Cardiac muscle cell (in vitro differentiated cells and primary cell): Measurements from ENCODE around the gene MDC1. TPM values are rescaled to one million over a fixed set of nuclear protein-coding genes. Genes with fewer than 3 reads are reported as not detected.

Experiments
- DNase-seq, 2 donors: peaks; one replicate each; pipeline versions ENCODE4 v3.0.0 to v3.0.0-alpha.2; 2010 to 2017; ENCODE audit warnings: low read depth in 1 of 2, low spot score in 1 of 2
- H3K27ac ChIP-seq: fragments of 200-600 bp; sonication (generic); 2 replicates; pipeline ENCODE4 v1.5.1; 2016
- H3K27me3 ChIP-seq: fragments of 200-600 bp; sonication (generic); 2 replicates; pipeline ENCODE4 v1.6.0; 2016; ENCODE audit warnings: control low read depth
- H3K36me3 ChIP-seq: fragments of 200-600 bp; sonication (generic); 2 replicates; pipeline ENCODE4 v1.5.1; 2016; ENCODE audit warnings: control low read depth
- H3K4me1 ChIP-seq: fragments of 200-600 bp; sonication (generic); 2 replicates; pipeline ENCODE4 v1.8.1; 2017; ENCODE audit warnings: low read depth, mild to moderate bottlenecking, mixed run types
- H3K4me3 ChIP-seq: fragments of 200-600 bp; sonication (generic); 2 replicates; pipeline ENCODE4 v1.5.1; 2016; ENCODE audit warnings: mild to moderate bottlenecking
- H3K9me3 ChIP-seq: fragments of 200-600 bp; sonication (generic); 2 replicates; pipeline ENCODE4 v1.5.1; 2017; ENCODE audit warnings: low read depth, mild to moderate bottlenecking, control low read depth
- polyA plus RNA-seq: library from polyadenylated mRNA; unstranded; fragments of >200 nt; fragmentation: Nextera tagmentation; extraction: Ambion mirVana; gene quantifications from 2 replicates; pipeline ENCODE4 v1.2.1, GENCODE V29; 2016
- total RNA-seq: library from RNA; depleted of rRNA; stranded (reverse); fragments of >200 nt; gene quantifications from 2 replicates; pipeline ENCODE4 v1.2.3, GENCODE V29; 2016
- TF ChIP-seq, protein P1 (sequence below): IDR thresholded peaks from 2 replicates; pipeline ENCODE4 v1.5.1; 2012; ENCODE audit warnings: low read depth, mild to moderate bottlenecking, low read length

Gene MDC1
- total and polyA plus RNA-seq, 2 experiments from 2014 or later: 21.9 to 30.0 TPM

DNA sequence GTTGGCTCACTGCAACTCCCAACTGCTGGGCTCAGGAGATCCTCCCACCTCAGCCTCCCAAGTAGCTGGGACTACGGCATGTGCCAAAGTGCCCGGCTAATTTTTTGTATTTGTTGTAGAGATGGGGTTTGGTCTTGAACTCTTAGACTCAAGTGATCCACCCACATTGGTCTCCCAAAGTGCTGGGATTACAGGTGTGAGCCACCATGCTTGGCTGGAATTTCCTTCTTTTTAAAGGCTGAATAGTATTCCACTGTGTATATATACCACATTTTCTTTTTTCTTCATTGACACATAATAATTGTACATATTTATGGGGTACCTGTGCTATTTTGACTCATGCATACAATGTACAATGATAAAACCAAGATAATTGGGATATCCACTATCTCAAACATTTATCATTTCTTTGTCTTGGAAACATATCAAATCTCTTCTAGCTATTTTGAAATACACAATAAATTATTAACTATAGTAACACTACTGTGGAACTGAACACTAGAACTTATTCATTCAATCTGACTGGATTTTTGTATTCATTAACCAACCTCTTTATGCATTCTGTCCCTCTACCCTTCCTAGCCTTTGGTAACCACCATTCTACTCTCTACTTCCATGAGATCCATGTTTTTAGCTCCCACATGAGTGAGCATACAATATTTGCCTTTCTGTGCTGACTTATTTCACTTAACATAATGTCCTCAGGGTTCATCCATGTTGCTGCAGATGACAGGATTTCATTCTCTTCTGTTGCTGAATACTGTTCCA, 7.8 kb downstream of the MDC1 start:
- Histone ChIP-seq H3K4me1 (no peaks in the 10 kb centered on the region), H3K9me3 (no peaks in the 10 kb centered on the region), H3K27ac (no peak overlapping the region), H3K36me3 (peaks cover 44% of the 10 kb centered on the region), H3K27me3 (no peaks in the 10 kb centered on the region), H3K4me3 (no peak overlapping the region)
- no peak for DNase-seq
- TF ChIP-seq, protein P1, sequence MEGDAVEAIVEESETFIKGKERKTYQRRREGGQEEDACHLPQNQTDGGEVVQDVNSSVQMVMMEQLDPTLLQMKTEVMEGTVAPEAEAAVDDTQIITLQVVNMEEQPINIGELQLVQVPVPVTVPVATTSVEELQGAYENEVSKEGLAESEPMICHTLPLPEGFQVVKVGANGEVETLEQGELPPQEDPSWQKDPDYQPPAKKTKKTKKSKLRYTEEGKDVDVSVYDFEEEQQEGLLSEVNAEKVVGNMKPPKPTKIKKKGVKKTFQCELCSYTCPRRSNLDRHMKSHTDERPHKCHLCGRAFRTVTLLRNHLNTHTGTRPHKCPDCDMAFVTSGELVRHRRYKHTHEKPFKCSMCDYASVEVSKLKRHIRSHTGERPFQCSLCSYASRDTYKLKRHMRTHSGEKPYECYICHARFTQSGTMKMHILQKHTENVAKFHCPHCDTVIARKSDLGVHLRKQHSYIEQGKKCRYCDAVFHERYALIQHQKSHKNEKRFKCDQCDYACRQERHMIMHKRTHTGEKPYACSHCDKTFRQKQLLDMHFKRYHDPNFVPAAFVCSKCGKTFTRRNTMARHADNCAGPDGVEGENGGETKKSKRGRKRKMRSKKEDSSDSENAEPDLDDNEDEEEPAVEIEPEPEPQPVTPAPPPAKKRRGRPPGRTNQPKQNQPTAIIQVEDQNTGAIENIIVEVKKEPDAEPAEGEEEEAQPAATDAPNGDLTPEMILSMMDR: no peak

DNA sequence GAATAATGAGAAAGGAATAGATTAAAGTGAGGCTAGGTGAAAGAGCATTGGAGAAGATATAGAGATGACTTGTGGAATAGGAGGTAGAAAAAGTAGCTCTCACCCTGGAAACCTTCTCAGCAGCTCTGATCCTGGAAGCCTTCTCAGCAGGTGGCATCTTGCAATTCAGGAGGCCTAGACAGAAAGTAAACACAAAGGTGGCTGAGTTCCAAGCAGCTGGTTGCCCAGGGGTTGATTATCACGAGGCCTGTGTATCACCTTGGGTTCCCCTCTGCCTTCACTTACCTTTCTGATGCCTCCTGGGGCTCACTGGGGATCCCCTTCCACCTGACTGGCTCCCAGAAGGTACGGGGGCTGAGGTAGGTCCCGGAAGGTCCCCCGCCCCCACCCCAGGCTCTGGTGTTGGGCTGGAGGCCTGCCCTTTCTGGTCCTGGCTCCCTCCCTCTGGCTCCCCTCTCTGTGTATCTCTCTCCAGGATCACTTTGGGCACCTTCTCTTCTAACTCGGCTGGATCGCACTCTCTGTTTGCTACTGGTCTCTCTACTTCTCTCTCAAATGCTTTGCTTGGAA, 9.7 kb downstream of the MDC1 start:
- Histone ChIP-seq H3K4me3 (no peak overlapping the region), H3K4me1 (no peaks in the 10 kb centered on the region), H3K27me3 (no peaks in the 10 kb centered on the region), H3K36me3 (peaks cover 38% of the 10 kb centered on the region), H3K9me3 (no peaks in the 10 kb centered on the region), H3K27ac (no peak overlapping the region)
- TF ChIP-seq, protein P1: no peak
- DNase-seq: no peak

DNA sequence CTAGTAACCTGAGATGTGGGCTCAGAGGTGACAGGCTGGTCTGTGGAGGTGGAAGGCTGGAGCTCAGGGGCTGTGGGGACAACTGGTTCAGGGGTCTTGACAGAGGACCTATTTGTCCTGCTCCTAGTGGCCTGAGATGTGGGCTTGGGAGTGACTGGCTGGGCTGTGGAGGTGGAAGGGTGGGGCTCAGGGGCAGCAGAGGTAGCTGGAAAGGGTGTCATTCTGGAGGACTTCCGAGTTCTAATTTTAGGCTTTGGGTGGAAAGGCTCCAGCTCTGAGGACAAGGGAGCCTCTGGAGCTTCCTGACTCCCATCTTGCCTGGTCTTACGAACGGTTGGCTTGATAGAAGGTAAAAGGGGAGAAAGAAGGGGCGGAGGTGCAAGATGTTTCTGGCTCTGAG, 11.5 kb downstream of the MDC1 start:
- TF ChIP-seq, protein P1: no peak
- H3K36me3 ChIP-seq: peaks cover 26% of the 10 kb centered on the region

DNA sequence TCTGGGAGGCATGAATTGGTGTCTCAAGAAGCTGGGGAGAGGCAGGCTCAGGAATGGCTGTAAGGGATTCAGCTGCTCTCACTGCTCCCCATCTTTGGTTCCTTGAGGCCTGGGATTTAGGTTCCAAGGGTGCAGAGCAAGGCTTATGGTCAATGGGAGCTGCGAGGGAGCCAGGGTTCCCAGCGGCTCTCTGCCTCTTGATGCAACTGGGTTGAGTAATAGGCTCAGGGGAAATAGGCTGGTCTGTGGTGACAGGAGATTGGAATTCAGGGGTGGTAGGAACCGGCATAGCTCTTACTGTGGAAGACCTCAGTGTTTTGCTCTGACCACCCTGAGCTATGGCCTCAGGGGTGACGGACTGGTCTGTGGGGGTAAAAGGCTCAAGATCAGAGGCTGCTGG, 13.3 kb downstream of the MDC1 start:
- Histone ChIP-seq H3K4me3 (no peak overlapping the region), H3K36me3 (peaks cover 21% of the 10 kb centered on the region), H3K9me3 (no peaks in the 10 kb centered on the region), H3K27me3 (no peaks in the 10 kb centered on the region), H3K4me1 (no peaks in the 10 kb centered on the region), H3K27ac (no peak overlapping the region)
- TF ChIP-seq, protein P1: no peak
- DNase-seq: no peak

More for the DNA sequence above, 11.5 kb downstream of the MDC1 start:
- Histone ChIP-seq H3K27me3 (no peaks in the 10 kb centered on the region), H3K9me3 (no peaks in the 10 kb centered on the region), H3K27ac (no peak overlapping the region), H3K4me1 (no peaks in the 10 kb centered on the region), H3K4me3 (no peak overlapping the region)
- DNase-seq: no peak

DNA sequence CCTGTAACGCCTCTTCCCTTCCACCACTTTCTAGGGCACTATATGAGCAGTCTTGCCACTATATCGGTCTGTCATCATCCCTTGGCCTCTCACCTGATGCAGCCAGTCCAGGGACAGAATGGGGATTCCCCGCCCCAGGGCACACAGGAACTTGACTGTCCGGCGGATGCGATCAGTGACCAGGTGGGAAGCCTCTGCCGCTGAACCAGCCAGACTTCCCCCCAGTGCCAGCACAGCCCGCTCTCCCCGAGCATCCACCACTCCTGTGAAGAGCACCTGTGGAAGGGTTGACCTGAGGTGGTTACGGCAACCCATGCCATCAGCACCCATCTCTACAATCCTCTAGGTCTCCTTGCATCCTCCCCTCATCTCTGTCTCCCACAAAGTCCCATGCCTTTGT, 14.1 kb downstream of the MDC1 start:
- H3K36me3 ChIP-seq: peaks cover 21% of the 10 kb centered on the region
- no peaks in the 10 kb centered on the region for H3K9me3 ChIP-seq
- no peak overlapping the region for H3K27ac ChIP-seq
- TF ChIP-seq, protein P1: no peak
- no peak for DNase-seq
- H3K4me1 ChIP-seq: no peaks in the 10 kb centered on the region
- no peak overlapping the region for H3K4me3 ChIP-seq
- no peaks in the 10 kb centered on the region for H3K27me3 ChIP-seq
